Right lobe of liver (tissue), 4 donors: ENCODE measurements around the gene SLC25A42.
A peak's percentile ranks its signal among the peaks of the same experiment; 100 is the strongest.

ENCODE experiments used
- CTCF ChIP-seq, 4 donors: fragments of 200-600 bp in 3 of 4; fragments of 450-650 bp in 1 of 4; IDR thresholded peaks; one replicate each; pipeline versions ENCODE4 v1.5.1 to v1.8.0; 2016 to 2022; ENCODE audit warnings: antibody characterized with exemption in 4 of 4, mild to moderate bottlenecking in 2 of 4
- POLR2A ChIP-seq: fragments of 450-650 bp; IDR thresholded peaks from one replicate; pipeline ENCODE4 v1.6.1; 2017; ENCODE audit warnings: antibody characterized with exemption, mild to moderate bottlenecking
- donor health status: DM: no; HTN: no; CAD: no.
- donor health status: DM: no; HTN: no; CAD: no.
- donor health status: DM: no; HTN: yes; CAD: no.

- TF ChIP-seq CTCF (IDR thresholded peaks at IDR 0.05) = no peak
- TF ChIP-seq POLR2A = peak; percentile 40
These were observed 31.9 kb downstream of the SLC25A42 start for GRCh38 chr19:19095691-19096090.
